Measurements from ENCODE around the gene EPN3.

- TF ChIP-seq CTCF (conservative IDR thresholded peaks at IDR 0.05) (no peak), EZH2 (IDR thresholded peaks at IDR 0.05; ENCODE audit: low read depth) (no peak)
These were observed 37.5 kb downstream of the EPN3 start for GRCh38 chr17:50570032-50570431.
